ENCODE data around the gene DBR1. TPM values are rescaled to one million over a fixed set of nuclear protein-coding genes. Genes with fewer than 3 reads are reported as not detected.

DBR1 gene
- total RNA-seq, 1 experiment from 2014 or later, result 18.4 TPM

DNA sequence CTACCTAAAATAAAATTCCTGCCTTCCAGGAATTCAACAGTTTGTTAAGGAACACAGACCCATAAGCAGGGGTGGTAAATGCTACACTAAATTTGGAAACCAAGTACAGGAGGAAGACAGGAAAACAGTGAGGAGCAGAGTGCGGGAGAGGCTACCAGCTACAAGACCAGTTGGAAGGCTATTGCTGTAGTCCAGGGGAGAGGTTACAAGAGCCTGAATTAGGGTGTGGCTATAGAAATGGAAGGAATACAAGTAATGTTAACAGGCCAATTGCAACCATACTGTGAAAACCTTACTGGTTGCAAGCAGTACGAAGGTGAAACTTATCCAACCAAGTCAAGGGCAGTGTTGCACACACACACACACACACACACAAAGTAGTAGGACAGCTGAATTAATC, 11.5 kb upstream of the DBR1 start:
- peak in 1 of 2 experiments; percentile 58 for DNase-seq
- CTCF ChIA-PET, result interaction anchor here (0.6 to 1.5 kb wide), 4 partner anchors 13 to 1181 kb away, joined by 3 to 6 read pairs (median 4); no protein-coding TSS in a partner anchor
- no TSS peak for BruUV-seq (replicated peaks)
- peak overlapping the region; percentile 98 for H3K4me2 ChIP-seq
- intact Hi-C loops (cut with micrococcal nuclease; ENCODE audit: unreplicated experiment), result loop anchor here (2.0 to 10.0 kb wide), 2 partner anchors 737 to 1169 kb away; no protein-coding TSS in a partner anchor
- no peaks in the 10 kb centered on the region for H3K9me2 ChIP-seq (ENCODE audit: insufficient read depth)
- no peaks in the 10 kb centered on the region for H3K9me3 ChIP-seq (ENCODE audit: insufficient read depth, low read depth)
- peak overlapping the region; percentile 98 for H2AFZ ChIP-seq
- H3K36me3 ChIP-seq (ENCODE audit: low read depth), result no peaks in the 10 kb centered on the region
- no peaks in the 10 kb centered on the region for H3F3A ChIP-seq (ENCODE audit: insufficient read depth, low read depth)
- H4K20me1 ChIP-seq (ENCODE audit: insufficient read depth), result peaks cover 9% of the 10 kb centered on the region
- H3K27ac ChIP-seq, result no peak overlapping the region
- H3K79me2 ChIP-seq (ENCODE audit: low read depth), result peaks cover 38% of the 10 kb centered on the region
- no peaks in the 10 kb centered on the region for H3K27me3 ChIP-seq (ENCODE audit: insufficient read depth, low read depth)
- H3K4me1 ChIP-seq (replicated peaks; ENCODE audit: insufficient read depth), result peaks cover 28% of the 10 kb centered on the region
- H3K4me3 ChIP-seq, result peak overlapping the region; percentile 90; the same call in 1 of the 2 replicates
- TF ChIP-seq EZH2 (IDR thresholded peaks at IDR 0.05; ENCODE audit: low read depth) (no peak), CTCF (conservative IDR thresholded peaks at IDR 0.05) (no peak)
- POLR2A ChIA-PET (ENCODE audit: unreplicated experiment), result interaction anchor here (0.7 kb wide), 1 partner anchor 637 kb away, joined by 4 read pairs; no protein-coding TSS in a partner anchor

- DNase-seq, result peak; percentile 19 to 51
Measured at GRCh38 chr3:138184994-138185393, 10.3 kb upstream of the DBR1 start.

DNA sequence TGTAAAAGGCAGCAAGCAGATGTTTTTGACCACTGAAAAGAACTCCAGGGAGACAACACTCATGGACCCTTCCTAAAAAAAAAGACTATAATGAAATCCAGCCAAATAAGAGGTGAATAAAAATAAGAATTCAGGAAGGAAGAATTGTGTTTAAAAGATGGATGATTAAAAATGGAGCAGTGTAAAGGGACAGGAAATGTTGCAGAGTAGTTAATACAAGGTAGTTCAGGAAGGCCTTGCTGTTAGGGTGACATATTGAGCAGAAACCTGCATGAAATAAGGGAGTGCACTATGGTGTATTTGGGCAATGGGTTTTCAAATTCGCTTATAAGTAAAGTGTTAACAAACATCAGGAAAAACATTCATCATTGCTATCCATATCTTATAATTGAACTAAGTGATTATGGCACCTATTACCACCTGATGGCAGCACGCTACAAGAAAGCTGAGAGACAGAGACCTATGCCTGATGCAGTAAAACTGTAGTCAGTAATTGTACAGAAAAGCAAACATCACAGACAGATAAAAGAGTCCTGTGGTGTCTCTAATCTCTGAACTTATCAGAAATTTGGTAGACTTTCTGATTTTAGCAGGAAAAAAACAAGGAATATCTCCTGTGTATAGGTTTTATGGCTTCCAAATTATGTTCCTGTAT, 5.8 kb upstream of the DBR1 start:
- no peak for TF ChIP-seq EZH2 (IDR thresholded peaks at IDR 0.05; ENCODE audit: low read depth)
- TF ChIP-seq CTCF (conservative IDR thresholded peaks at IDR 0.05), result peak; percentile 62
- Histone ChIP-seq H3K9me2 (ENCODE audit: insufficient read depth) (no peaks in the 10 kb centered on the region), H3K36me3 (ENCODE audit: low read depth) (no peaks in the 10 kb centered on the region), H3K27ac (no peak overlapping the region), H3K27me3 (ENCODE audit: insufficient read depth, low read depth) (no peaks in the 10 kb centered on the region), H3K4me3 (no peak overlapping the region), H4K20me1 (ENCODE audit: insufficient read depth) (no peaks in the 10 kb centered on the region), H3K9me3 (ENCODE audit: insufficient read depth, low read depth) (no peaks in the 10 kb centered on the region), H2AFZ (no peak overlapping the region), H3K4me2 (no peak overlapping the region), H3K4me1 (replicated peaks; ENCODE audit: insufficient read depth) (peaks cover 7% of the 10 kb centered on the region; the same call in 1 of the 2 replicates), H3F3A (ENCODE audit: insufficient read depth, low read depth) (no peaks in the 10 kb centered on the region), H3K79me2 (ENCODE audit: low read depth) (no peaks in the 10 kb centered on the region)
- DNase-seq, result no peak
- CTCF ChIA-PET, result no interaction called here
- POLR2A ChIA-PET (ENCODE audit: unreplicated experiment), result no interaction called here
- intact Hi-C loops (cut with micrococcal nuclease; ENCODE audit: unreplicated experiment), result loop anchor here (2.0 to 10.0 kb wide), 6 partner anchors 148 to 1174 kb away; partner anchors contain the start of genes CEP70 and NME9
- no TSS peak for BruUV-seq (replicated peaks)

More at GRCh38 chr3:138184994-138185393, 10.3 kb upstream of the DBR1 start:
- Histone ChIP-seq H3K79me2 (ENCODE audit: low read depth) (peaks cover 26% of the 10 kb centered on the region), H3K9me3 (ENCODE audit: insufficient read depth, low read depth) (no peaks in the 10 kb centered on the region), H3K27ac (no peak overlapping the region), H3F3A (ENCODE audit: insufficient read depth, low read depth) (no peaks in the 10 kb centered on the region), H4K20me1 (ENCODE audit: insufficient read depth) (no peaks in the 10 kb centered on the region; the same call in 1 of the 2 replicates), H2AFZ (no peak overlapping the region), H3K27me3 (ENCODE audit: insufficient read depth, low read depth) (no peaks in the 10 kb centered on the region), H3K4me1 (replicated peaks; ENCODE audit: insufficient read depth) (peaks cover 28% of the 10 kb centered on the region), H3K4me3 (no peak overlapping the region), H3K4me2 (peak overlapping the region; percentile 25; the same call in 1 of the 2 replicates), H3K9me2 (ENCODE audit: insufficient read depth) (no peaks in the 10 kb centered on the region), H3K36me3 (ENCODE audit: low read depth) (no peaks in the 10 kb centered on the region)
- BruUV-seq (replicated peaks), result no TSS peak
- POLR2A ChIA-PET (ENCODE audit: unreplicated experiment), result no interaction called here
- intact Hi-C loops (cut with micrococcal nuclease; ENCODE audit: unreplicated experiment), result loop anchor here (5.0 to 10.0 kb wide), 4 partner anchors 232 to 1170 kb away; no protein-coding TSS in a partner anchor
- CTCF ChIA-PET, result no interaction called here
- TF ChIP-seq EZH2 (IDR thresholded peaks at IDR 0.05; ENCODE audit: low read depth), result no peak
